Liver (tissue), 9 donors: ENCODE results near the gene IL10RB. TPM values are rescaled to one million over a fixed set of nuclear protein-coding genes. Genes with fewer than 3 reads are reported as not detected.

Experiments
- DNase-seq: peaks from one replicate; pipeline ENCODE4 v3.0.0-alpha.2; 2017; ENCODE audit warnings: low spot score
- H3K27ac ChIP-seq, 2 donors: one replicate each; pipeline ENCODE4 v1.7.0; 2013; ENCODE audit warnings: inconsistent platforms in 2 of 2, low read length in 2 of 2, control low read depth in 1 of 2, low read depth in 1 of 2, mild to moderate bottlenecking in 1 of 2
- H3K27me3 ChIP-seq, 4 donors: one replicate each; pipeline versions ENCODE4 v1.6.1 to v1.7.0; 2013; ENCODE audit warnings: low read length in 3 of 4, inconsistent platforms in 1 of 4, mild to moderate bottlenecking in 1 of 4, moderate library complexity in 1 of 4; ENCODE audit not compliant: control insufficient read depth in 4 of 4, insufficient read depth in 4 of 4
- H3K36me3 ChIP-seq, 4 donors: one replicate each; pipeline versions ENCODE4 v1.6.1 to v1.7.0; 2013; ENCODE audit warnings: low read length in 3 of 4, mild to moderate bottlenecking in 3 of 4, low read depth in 1 of 4, moderate library complexity in 1 of 4; ENCODE audit not compliant: control insufficient read depth in 4 of 4, insufficient read depth in 3 of 4
- H3K4me1 ChIP-seq, 4 donors: one replicate each; pipeline versions ENCODE4 v1.6.1 to v1.7.0; 2013; ENCODE audit warnings: low read length in 3 of 4, mild to moderate bottlenecking in 3 of 4, moderate library complexity in 1 of 4; ENCODE audit not compliant: control insufficient read depth in 4 of 4, insufficient read depth in 4 of 4
- H3K4me3 ChIP-seq, 3 donors: one replicate each; pipeline versions ENCODE4 v1.6.1 to v1.7.0; 2013; ENCODE audit warnings: low read length in 3 of 3, control low read depth in 1 of 3, low read depth in 1 of 3, mild to moderate bottlenecking in 1 of 3
- H3K9ac ChIP-seq, 2 donors: one replicate each; pipeline ENCODE4 v1.7.0; 2013; ENCODE audit warnings: low read length in 2 of 2, mild to moderate bottlenecking in 2 of 2, moderate library complexity in 2 of 2, control low read depth in 1 of 2, low read depth in 1 of 2
- H3K9me3 ChIP-seq, 4 donors: one replicate each; pipeline versions ENCODE4 v1.6.1 to v1.7.0; 2013; ENCODE audit warnings: low read length in 3 of 4; ENCODE audit not compliant: control insufficient read depth in 4 of 4
- ATF3 ChIP-seq: IDR thresholded peaks from 2 replicates; pipeline ENCODE4 v1.6.1; 2016; ENCODE audit warnings: antibody characterized with exemption
- CTCF ChIP-seq: fragments of 150-350 bp; IDR thresholded peaks from 2 replicates; pipeline ENCODE4 v1.5.1; 2017; ENCODE audit warnings: improper control_type of control experiment, low read depth, low read length; ENCODE audit not compliant: missing input control
- EGR1 ChIP-seq, 2 donors: IDR thresholded peaks; 2 replicates each; pipeline ENCODE4 v1.6.1; 2016 to 2018; ENCODE audit warnings: antibody characterized with exemption in 2 of 2, low read depth in 2 of 2
- FOXA1 ChIP-seq: IDR thresholded peaks from 2 replicates; pipeline ENCODE4 v1.6.1; 2016; ENCODE audit warnings: antibody characterized with exemption
- FOXA2 ChIP-seq: IDR thresholded peaks from 2 replicates; pipeline ENCODE4 v1.6.1; 2016; ENCODE audit warnings: antibody characterized with exemption
- GABPA ChIP-seq, 2 donors: IDR thresholded peaks in 1 of 2; conservative IDR thresholded peaks in 1 of 2; 2 replicates each; pipeline ENCODE4 v1.6.1; 2016; ENCODE audit warnings: antibody characterized with exemption in 2 of 2, mild to moderate bottlenecking in 1 of 2, moderate library complexity in 1 of 2
- HNF4A ChIP-seq, 2 donors: conservative IDR thresholded peaks; 2 replicates each; pipeline ENCODE4 v1.6.1; 2016; ENCODE audit warnings: antibody characterized with exemption in 2 of 2, mild to moderate bottlenecking in 2 of 2
- HNF4G ChIP-seq: IDR thresholded peaks from 2 replicates; pipeline ENCODE4 v1.6.1; 2016; ENCODE audit warnings: antibody characterized with exemption
- JUND ChIP-seq, 2 donors: IDR thresholded peaks; 2 replicates each; pipeline ENCODE4 v1.6.1; 2016; ENCODE audit warnings: antibody characterized with exemption in 2 of 2
- NR2F2 ChIP-seq: IDR thresholded peaks from 2 replicates; pipeline ENCODE4 v1.6.1; 2016; ENCODE audit warnings: antibody characterized with exemption
- RAD21 ChIP-seq, 2 donors: IDR thresholded peaks; 2 replicates each; pipeline ENCODE4 v1.6.1; 2016; ENCODE audit warnings: antibody characterized with exemption in 2 of 2, mild to moderate bottlenecking in 2 of 2
- REST ChIP-seq: IDR thresholded peaks from 2 replicates; pipeline ENCODE4 v1.6.1; 2016; ENCODE audit warnings: antibody characterized with exemption, mild to moderate bottlenecking
- RXRA ChIP-seq, 2 donors: IDR thresholded peaks; 2 replicates each; pipeline ENCODE4 v1.6.1; 2017 to 2018; ENCODE audit warnings: antibody characterized with exemption in 2 of 2, mild to moderate bottlenecking in 1 of 2
- SP1 ChIP-seq: IDR thresholded peaks from 2 replicates; pipeline ENCODE4 v1.6.1; 2018; ENCODE audit warnings: antibody characterized with exemption, mild to moderate bottlenecking
- TAF1 ChIP-seq: conservative IDR thresholded peaks from 2 replicates; pipeline ENCODE4 v1.6.1; 2016; ENCODE audit warnings: antibody characterized with exemption, mild to moderate bottlenecking
- YY1 ChIP-seq: IDR thresholded peaks from 2 replicates; pipeline ENCODE4 v1.6.1; 2016; ENCODE audit warnings: antibody characterized with exemption, mild to moderate bottlenecking
- WGBS: extraction: QIAGEN DNeasy Blood & Tissue Kit; methylation state at CpG from one replicate; pipeline ENCODE4 v1.1.7; 2013; 5-methylcytosine and 5-hydroxymethylcytosine counted together
- polyA plus RNA-seq, 2 donors: library from polyadenylated mRNA; stranded (reverse) in 1 of 2; unstranded in 1 of 2; fragments of 200-250 nt in 1 of 2; fragments of >200 nt in 1 of 2; fragmentation: Nextera tagmentation in 1 of 2; extraction: Ambion mirVana in 1 of 2; gene quantifications; one replicate each; pipeline versions ENCODE4 v1.2.1 to v1.2.3, GENCODE V29; 2013 to 2015
- total RNA-seq, 2 donors: library from RNA; depleted of rRNA; stranded (reverse); fragments of >200 nt; gene quantifications; one replicate each; pipeline ENCODE4 v1.2.3, GENCODE V29; 2014
- TF ChIP-seq, protein P1 (sequence below): IDR thresholded peaks from 2 replicates; pipeline ENCODE4 v1.6.1; 2016; ENCODE audit warnings: antibody characterized with exemption
- TF ChIP-seq, protein P2 (sequence below): IDR thresholded peaks from 2 replicates; pipeline ENCODE4 v1.6.1; 2016; ENCODE audit warnings: antibody characterized with exemption
- donor health status: healthy.
- donor health status: healthy.
- donor health status: healthy.
- donor health status: healthy.
- donor health status: healthy.

Gene IL10RB
- total and polyA plus RNA-seq, 4 donors: 16.1 to 22.1 (median 18.8) TPM

DNA sequence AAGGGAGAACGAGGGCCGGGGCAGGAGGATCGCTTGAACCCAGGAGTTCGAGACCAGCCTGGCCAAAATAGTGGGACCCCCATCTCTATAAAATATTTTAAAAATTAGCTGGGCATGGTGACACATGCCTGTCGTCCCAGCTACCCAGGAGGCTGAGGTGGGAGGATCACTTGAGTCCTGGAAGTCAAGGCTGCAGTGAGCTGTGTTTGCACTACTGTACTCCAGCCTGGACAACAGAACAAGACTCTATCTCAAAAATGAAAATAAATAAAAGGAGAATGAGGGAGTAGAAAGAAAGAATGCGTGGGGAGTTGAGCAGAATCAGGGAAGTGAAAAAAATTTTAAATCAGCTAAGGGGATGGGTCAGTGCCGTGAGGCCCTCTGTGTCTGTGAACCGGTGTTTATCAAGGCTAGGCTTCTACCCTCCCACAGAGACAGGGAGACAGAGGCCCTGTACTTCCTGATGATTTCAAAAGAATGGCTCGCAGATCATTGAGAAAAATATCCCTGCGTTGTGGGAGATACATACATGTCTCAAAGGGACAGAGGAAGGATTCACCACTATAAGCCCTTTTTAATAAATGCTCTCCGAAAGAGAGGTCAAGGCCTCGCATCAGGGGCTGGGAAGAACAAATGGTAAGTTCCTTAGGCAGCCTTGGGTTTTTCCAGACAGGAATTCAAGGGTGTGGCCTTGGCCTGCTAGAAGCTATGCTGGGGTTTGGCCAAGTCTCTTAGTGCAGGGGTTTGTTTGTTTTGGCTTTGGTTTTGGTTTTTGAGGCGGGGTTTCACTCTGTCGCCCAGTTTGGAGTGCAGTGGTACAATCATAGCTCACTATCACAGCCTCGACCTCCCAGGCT lies 20.7 kb downstream of the IL10RB start:
- H3K9me3 ChIP-seq: no peaks in the 10 kb centered on the region
- H3K9ac ChIP-seq: peak overlapping the region; percentile 10 to 88
- WGBS: 23% methylated on average over 15 of the region's 15 CpGs
- no peak overlapping the region for H3K4me3 ChIP-seq
- DNase-seq: no peak
- peaks cover 9 to 49% (median 36%) of the 10 kb centered on the region in 4 donors for H3K4me1 ChIP-seq
- H3K36me3 ChIP-seq: peaks cover 4 to 19% (median 12%) of the 10 kb centered on the region in 4 donors
- no peaks in the 10 kb centered on the region for H3K27me3 ChIP-seq
- TF ChIP-seq GABPA (IDR thresholded peaks at IDR 0.05 in 1 of 2, conservative IDR thresholded peaks at IDR 0.05 in 1 of 2): no peak
- TF ChIP-seq, protein P1, sequence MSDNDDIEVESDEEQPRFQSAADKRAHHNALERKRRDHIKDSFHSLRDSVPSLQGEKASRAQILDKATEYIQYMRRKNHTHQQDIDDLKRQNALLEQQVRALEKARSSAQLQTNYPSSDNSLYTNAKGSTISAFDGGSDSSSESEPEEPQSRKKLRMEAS: no peak
- peak in 1 of 2 donors; percentile 32 for TF ChIP-seq RAD21 (IDR thresholded peaks at IDR 0.05)
- no peak for TF ChIP-seq ATF3
- TF ChIP-seq TAF1: no peak
- TF ChIP-seq JUND (IDR thresholded peaks at IDR 0.05): peak in 1 of 2 donors; percentile 25
- TF ChIP-seq SP1: peak; percentile 63
- no peak for TF ChIP-seq FOXA1
- TF ChIP-seq, protein P2, sequence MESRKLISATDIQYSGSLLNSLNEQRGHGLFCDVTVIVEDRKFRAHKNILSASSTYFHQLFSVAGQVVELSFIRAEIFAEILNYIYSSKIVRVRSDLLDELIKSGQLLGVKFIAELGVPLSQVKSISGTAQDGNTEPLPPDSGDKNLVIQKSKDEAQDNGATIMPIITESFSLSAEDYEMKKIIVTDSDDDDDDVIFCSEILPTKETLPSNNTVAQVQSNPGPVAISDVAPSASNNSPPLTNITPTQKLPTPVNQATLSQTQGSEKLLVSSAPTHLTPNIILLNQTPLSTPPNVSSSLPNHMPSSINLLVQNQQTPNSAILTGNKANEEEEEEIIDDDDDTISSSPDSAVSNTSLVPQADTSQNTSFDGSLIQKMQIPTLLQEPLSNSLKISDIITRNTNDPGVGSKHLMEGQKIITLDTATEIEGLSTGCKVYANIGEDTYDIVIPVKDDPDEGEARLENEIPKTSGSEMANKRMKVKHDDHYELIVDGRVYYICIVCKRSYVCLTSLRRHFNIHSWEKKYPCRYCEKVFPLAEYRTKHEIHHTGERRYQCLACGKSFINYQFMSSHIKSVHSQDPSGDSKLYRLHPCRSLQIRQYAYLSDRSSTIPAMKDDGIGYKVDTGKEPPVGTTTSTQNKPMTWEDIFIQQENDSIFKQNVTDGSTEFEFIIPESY: no peak
- no peak for TF ChIP-seq CTCF
- peak; percentile 6 for TF ChIP-seq FOXA2
- TF ChIP-seq RXRA (IDR thresholded peaks at IDR 0.05): peak in 1 of 2 donors; percentile 62
- no peak for TF ChIP-seq YY1
- peak; percentile 12 for TF ChIP-seq HNF4G
- TF ChIP-seq EGR1 (IDR thresholded peaks at IDR 0.05; ENCODE audit: low read depth in 2 of 2): no peak
- TF ChIP-seq HNF4A (conservative IDR thresholded peaks at IDR 0.05): peak; percentile 48 to 52
- TF ChIP-seq REST: no peak
- TF ChIP-seq NR2F2: peak; percentile 77
- peak overlapping the region; percentile 71 to 79 for H3K27ac ChIP-seq
